ENCODE data around the gene NEIL1. TPM values are rescaled to one million over a fixed set of nuclear protein-coding genes. Genes with fewer than 3 reads are reported as not detected.

The NEIL1 gene
- polyA plus RNA-seq, 1 experiment = 4.7 TPM

- POLR2A ChIA-PET = interaction anchor here (0.9 to 1.1 kb wide), 2 partner anchors 82 to 87 kb away, joined by 5 to 6 read pairs; no protein-coding TSS in a partner anchor
- TF ChIP-seq, protein P1, sequence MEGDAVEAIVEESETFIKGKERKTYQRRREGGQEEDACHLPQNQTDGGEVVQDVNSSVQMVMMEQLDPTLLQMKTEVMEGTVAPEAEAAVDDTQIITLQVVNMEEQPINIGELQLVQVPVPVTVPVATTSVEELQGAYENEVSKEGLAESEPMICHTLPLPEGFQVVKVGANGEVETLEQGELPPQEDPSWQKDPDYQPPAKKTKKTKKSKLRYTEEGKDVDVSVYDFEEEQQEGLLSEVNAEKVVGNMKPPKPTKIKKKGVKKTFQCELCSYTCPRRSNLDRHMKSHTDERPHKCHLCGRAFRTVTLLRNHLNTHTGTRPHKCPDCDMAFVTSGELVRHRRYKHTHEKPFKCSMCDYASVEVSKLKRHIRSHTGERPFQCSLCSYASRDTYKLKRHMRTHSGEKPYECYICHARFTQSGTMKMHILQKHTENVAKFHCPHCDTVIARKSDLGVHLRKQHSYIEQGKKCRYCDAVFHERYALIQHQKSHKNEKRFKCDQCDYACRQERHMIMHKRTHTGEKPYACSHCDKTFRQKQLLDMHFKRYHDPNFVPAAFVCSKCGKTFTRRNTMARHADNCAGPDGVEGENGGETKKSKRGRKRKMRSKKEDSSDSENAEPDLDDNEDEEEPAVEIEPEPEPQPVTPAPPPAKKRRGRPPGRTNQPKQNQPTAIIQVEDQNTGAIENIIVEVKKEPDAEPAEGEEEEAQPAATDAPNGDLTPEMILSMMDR (IDR thresholded peaks at IDR 0.05; ENCODE audit: insufficient read depth, low read depth, low read length) = peak; percentile 77
- H3K27me3 ChIP-seq (ENCODE audit: control insufficient read depth, insufficient read depth, low read length) = no peaks in the 10 kb centered on the region
- CTCF ChIA-PET = interaction anchor here (0.6 to 3.3 kb wide), 22 partner anchors 9 to 444 kb away, joined by 3 to 19 read pairs (median 5); partner anchors contain the start of genes IMP3 and NEIL1
- H3K4me3 ChIP-seq (ENCODE audit: low read depth, low read length) = peak within 1 kb of the TSS; percentile 87
- peaks cover 24% of the 10 kb centered on the region for H3K36me3 ChIP-seq (ENCODE audit: control insufficient read depth, insufficient read depth, low read length)
- peak; percentile 75 for DNase-seq (ENCODE audit: low read depth)
Observed at GRCh38 chr15:75367913-75368688, 21.3 kb downstream of the NEIL1 start, which contains the start of gene MAN2C1. Gene MAN2C1 (minus strand): TSS chr15:75368607. CDS start chr15:75368583, 24 bp downstream.

DNA sequence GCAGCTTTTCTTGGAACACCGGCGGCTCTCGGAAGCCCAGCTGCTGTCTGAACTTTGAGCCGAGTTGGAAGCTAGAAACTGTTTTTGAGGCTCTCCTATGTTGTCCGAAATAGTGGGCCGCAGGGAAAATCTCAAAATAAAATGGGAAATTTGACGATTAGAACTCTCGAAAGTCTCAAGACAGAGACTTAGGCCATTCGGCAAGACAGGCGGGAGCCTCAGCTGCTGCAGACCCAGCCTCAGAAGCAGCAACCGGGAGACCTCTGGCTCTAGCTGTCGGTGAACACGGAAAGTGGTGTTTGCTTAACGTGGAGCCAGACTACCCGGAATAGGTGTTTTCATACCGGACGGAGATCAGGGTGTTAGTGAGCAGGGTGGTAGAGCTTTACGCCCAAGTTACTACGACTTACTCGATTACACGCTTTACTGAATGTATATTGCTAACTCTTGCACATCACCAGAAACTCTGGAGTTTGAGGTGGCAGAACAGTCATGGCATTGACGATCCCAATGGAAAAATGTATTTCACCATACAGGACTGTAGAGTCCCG is 21.9 kb downstream of the NEIL1 start:
- DNase-seq (ENCODE audit: low read depth) = no peak
- CTCF ChIA-PET = interaction anchor here (0.6 to 3.3 kb wide), 11 partner anchors 9 to 310 kb away, joined by 3 to 19 read pairs (median 4); partner anchors contain the start of genes IMP3 and NEIL1

DNA sequence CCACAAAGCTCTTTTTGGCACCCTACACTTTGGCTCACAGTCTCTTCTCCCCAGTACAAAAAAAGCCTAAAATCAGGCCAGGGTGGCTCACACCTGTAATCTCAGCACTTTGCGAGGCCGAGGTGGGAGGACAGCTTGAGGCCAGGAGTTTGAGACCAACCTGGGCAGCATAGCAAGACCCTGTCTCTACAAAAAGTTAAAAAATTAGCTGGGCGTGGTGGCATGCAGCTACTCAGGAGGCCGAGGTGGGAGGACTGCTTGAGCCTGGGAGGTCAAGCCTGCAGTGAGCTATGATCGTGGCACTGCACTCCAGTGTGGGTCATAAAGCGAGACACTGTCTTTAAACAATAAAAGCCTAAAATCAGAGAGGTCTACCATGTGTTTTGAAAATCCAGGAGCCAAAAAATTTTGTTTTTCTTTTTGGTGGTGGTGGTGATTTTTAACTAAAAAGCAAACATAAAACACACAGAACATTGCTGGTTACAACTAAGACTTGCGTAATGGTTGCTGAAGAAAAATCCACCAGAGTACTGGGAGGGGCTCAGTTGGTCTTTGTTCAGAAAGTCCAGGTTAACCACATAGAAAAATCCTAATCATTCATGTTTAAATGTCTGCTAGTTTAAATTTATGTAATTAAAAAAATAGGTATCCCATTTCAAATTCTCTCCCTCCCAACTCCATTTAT is 23.2 kb downstream of the NEIL1 start:
- Histone ChIP-seq H3K4me3 (ENCODE audit: low read depth, low read length) (no peak overlapping the region), H3K27me3 (ENCODE audit: control insufficient read depth, insufficient read depth, low read length) (no peaks in the 10 kb centered on the region), H3K36me3 (ENCODE audit: control insufficient read depth, insufficient read depth, low read length) (peaks cover 23% of the 10 kb centered on the region)
- ChIA-PET POLR2A (no interaction called here), CTCF (interaction anchor here (3.3 kb wide), 1 partner anchor 11 kb away, joined by 19 read pairs; no protein-coding TSS in a partner anchor)
- TF ChIP-seq, protein P1 (IDR thresholded peaks at IDR 0.05; ENCODE audit: insufficient read depth, low read depth, low read length) = no peak
- DNase-seq (ENCODE audit: low read depth) = no peak

More for the DNA sequence above, 21.9 kb downstream of the NEIL1 start:
- Histone ChIP-seq H3K4me3 (ENCODE audit: low read depth, low read length) (peak overlapping the region; percentile 87), H3K36me3 (ENCODE audit: control insufficient read depth, insufficient read depth, low read length) (peaks cover 23% of the 10 kb centered on the region), H3K27me3 (ENCODE audit: control insufficient read depth, insufficient read depth, low read length) (no peaks in the 10 kb centered on the region)
- POLR2A ChIA-PET = interaction anchor here (0.6 to 0.7 kb wide), 2 partner anchors 23 to 1165 kb away, joined by 3 to 4 read pairs; no protein-coding TSS in a partner anchor
- TF ChIP-seq, protein P1 (IDR thresholded peaks at IDR 0.05; ENCODE audit: insufficient read depth, low read depth, low read length) = no peak

GRCh38 chr15:75371486-75371885 is 24.6 kb downstream of the NEIL1 start:
- CTCF ChIA-PET = interaction anchor here (0.6 kb wide), 1 partner anchor 161 kb away, joined by 3 read pairs; no protein-coding TSS in a partner anchor
- H3K36me3 ChIP-seq (ENCODE audit: control insufficient read depth, insufficient read depth, low read length) = peaks cover 24% of the 10 kb centered on the region
- POLR2A ChIA-PET = no interaction called here

More at GRCh38 chr15:75371486-75371885, 24.6 kb downstream of the NEIL1 start:
- Histone ChIP-seq H3K27me3 (ENCODE audit: control insufficient read depth, insufficient read depth, low read length) (no peaks in the 10 kb centered on the region), H3K4me3 (ENCODE audit: low read depth, low read length) (no peak overlapping the region)
- no peak for DNase-seq (ENCODE audit: low read depth)
- TF ChIP-seq, protein P1 (IDR thresholded peaks at IDR 0.05; ENCODE audit: insufficient read depth, low read depth, low read length) = no peak

Measured in BJ (cell line).